GM12891 (cell line): ENCODE data around the gene PTGER1.
A peak's percentile ranks its signal among the peaks of the same experiment; 100 is the strongest.

Experiments used
- DNase-seq: peaks from one replicate; pipeline ENCODE4 v3.0.0; 2011; ENCODE audit warnings: low spot score; ENCODE audit not compliant: insufficient read length
- FAIRE-seq: peaks from 2 replicates; lab custom pipeline; 2011; peaks lifted over from hg19 to GRCh38; lab: Jason Lieb, UNC
- PAX5 ChIP-seq: IDR thresholded peaks from 2 replicates; pipeline ENCODE4 v1.6.1; 2011; ENCODE audit warnings: low read length, moderate library complexity, mild to moderate bottlenecking; ENCODE audit not compliant: insufficient read depth, severe bottlenecking
- POLR2A ChIP-seq: IDR thresholded peaks from 2 replicates; pipeline ENCODE4 v1.6.1; 2011; ENCODE audit warnings: low read depth, low read length, control low read depth
- POLR2AphosphoS5 ChIP-seq: IDR thresholded peaks from 2 replicates; pipeline ENCODE4 v1.6.1; 2011; ENCODE audit warnings: low read depth, low read length, control low read depth
- POU2F2 ChIP-seq: IDR thresholded peaks from 2 replicates; pipeline ENCODE4 v1.6.1; 2011; ENCODE audit warnings: low read depth, mild to moderate bottlenecking, control low read depth, low read length, moderate library complexity
- SPI1 ChIP-seq: IDR thresholded peaks from 2 replicates; pipeline ENCODE4 v1.6.1; 2011; ENCODE audit warnings: low read depth, low read length, control low read depth
- TAF1 ChIP-seq: IDR thresholded peaks from 2 replicates; pipeline ENCODE4 v1.6.1; 2011; ENCODE audit warnings: low read depth, low read length, control low read depth

The PTGER1 gene

DNA sequence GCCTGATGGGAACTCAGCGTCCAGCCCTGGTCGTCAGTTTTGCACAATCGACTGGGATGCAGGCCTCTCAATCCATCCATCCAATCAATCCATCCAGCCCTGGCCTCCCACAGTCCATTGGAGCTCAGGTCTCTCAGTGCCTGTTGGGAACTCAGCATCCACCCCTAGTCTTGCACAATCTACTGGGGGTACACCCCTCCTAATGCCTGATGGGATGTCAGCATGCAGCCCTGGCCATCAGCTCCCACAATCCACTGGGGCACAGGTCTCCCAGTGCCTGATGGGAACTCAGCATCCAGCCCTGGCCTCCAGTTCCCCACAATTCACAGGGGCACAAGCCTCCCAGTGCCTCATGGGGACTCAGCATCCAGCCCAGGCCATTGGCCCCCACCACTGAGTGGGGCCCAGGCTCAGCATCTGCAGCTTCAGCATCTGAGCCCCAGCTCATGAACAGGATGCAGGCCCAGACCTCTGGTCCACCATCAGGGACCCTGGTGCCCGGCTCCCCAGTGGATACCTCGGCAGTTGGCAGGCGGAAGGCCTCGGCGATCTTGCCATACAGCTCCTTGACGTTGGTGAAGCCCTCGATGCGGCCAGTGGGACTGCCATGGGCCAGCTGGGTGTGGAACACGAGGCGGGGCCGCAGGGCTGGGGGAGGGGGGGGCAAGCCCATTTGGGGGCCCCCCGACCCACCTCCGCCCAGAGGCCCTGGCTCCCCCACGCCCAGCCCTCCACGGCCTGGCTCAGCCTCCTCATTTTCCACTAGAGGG, 7.2 kb upstream of the PTGER1 start:
- peak; percentile 55 for FAIRE-seq
- TF ChIP-seq TAF1 (no peak), SPI1 (no peak), POLR2AphosphoS5 (no peak), POLR2A (no peak), POU2F2 (no peak), PAX5 (no peak)

GRCh38 chr19:14480700-14481079, 5.5 kb upstream of the PTGER1 start:
- DNase-seq: no peak
- FAIRE-seq: no peak
- no peak for TF ChIP-seq POLR2AphosphoS5

More for the DNA sequence above, 7.2 kb upstream of the PTGER1 start:
- no peak for DNase-seq

GRCh38 chr19:14479975-14480699, 5.0 kb upstream of the PTGER1 start:
- peak; percentile 91 for DNase-seq
- FAIRE-seq: peak; percentile 83
- TF ChIP-seq SPI1 (no peak), TAF1 (no peak), POLR2A (no peak), PAX5 (no peak), POU2F2 (no peak), POLR2AphosphoS5 (no peak)

DNA sequence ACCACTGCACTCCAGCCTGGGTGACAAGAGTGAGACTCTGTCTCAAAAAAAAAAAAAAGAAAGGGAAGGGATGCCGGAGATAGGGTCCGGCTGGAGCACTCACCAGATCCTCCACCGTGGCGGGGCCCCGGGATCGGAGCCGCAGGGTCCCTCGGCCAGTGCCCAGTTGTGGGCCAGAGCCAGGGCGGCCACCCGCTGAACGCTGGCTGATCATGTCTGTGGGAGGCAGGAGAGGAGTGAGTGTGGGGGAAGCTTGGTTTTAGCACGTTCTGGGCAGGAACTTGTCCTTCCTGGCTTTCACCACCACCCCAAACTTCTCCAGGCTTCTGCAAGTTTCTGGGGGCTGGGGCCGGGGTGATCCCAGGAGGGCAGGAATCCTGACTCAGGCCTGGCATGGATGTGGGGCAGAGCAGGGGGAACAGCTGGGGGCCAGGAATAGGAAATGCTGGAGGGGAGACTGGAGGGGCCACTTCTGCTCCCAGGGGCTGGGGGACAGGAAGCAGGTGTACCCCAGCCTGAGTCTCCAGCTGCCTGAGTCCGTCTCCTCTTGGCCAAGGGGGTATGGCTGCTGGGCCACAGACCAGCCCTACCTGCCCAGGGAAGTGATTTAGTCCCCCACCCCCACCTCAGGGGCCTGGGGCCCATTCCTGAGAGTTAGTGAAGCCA, 4.3 kb upstream of the PTGER1 start:
- FAIRE-seq: no peak
- TF ChIP-seq PAX5: no peak
- no peak for TF ChIP-seq TAF1
- TF ChIP-seq POU2F2: no peak
- TF ChIP-seq POLR2A: no peak
- TF ChIP-seq POLR2AphosphoS5: no peak
- TF ChIP-seq SPI1: no peak

GRCh38 chr19:14478113-14478545, 3.0 kb upstream of the PTGER1 start:
- TF ChIP-seq PAX5 (no peak), POU2F2 (no peak), POLR2AphosphoS5 (no peak), SPI1 (no peak), POLR2A (no peak), TAF1 (no peak)
- no peak for DNase-seq
- no peak for FAIRE-seq

More for the DNA sequence above, 4.3 kb upstream of the PTGER1 start:
- DNase-seq: no peak

GRCh38 chr19:14477418-14478112, 2.4 kb upstream of the PTGER1 start:
- TF ChIP-seq POLR2AphosphoS5: no peak
- TF ChIP-seq TAF1: no peak
- no peak for TF ChIP-seq POLR2A
- TF ChIP-seq POU2F2: no peak
- TF ChIP-seq SPI1: no peak
- no peak for TF ChIP-seq PAX5
- FAIRE-seq (no peak), DNase-seq (no peak)

DNA sequence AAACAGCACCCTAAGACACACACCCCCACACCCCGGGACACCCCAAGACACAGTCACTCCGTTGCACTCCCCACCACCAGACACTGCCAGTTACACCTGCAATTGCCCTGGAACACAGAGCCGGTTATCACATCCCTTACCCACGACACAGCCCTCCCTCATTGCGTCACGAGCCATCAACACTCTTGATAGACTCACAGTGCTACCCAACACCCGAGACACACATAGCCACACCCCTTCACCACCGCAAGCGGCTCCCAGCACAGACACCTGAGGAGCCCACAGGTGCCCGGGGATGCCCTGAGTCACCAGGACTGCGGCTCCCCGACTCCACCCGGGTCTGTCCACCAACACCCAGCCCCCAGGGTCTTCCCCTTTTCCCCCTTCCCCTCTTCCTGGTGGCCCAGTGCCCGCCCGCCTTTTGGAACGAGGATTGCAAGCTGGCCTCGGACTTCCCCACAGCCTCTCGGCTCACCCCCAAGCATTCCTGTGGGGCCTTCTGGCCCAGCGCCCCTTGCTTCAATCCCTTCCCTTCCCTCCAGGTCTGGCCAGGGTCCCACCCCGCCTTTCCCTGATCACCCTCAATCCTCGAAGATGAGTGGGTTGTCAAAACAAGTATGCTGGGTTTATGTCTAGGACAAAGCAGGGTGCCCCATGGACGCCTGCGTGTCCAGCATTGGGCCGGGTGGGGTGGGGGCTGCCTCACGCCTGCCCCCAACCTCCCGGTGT, 1.7 kb upstream of the PTGER1 start:
- no peak for DNase-seq
- FAIRE-seq: no peak
- no peak for TF ChIP-seq POU2F2
- no peak for TF ChIP-seq POLR2AphosphoS5
- no peak for TF ChIP-seq SPI1

DNA sequence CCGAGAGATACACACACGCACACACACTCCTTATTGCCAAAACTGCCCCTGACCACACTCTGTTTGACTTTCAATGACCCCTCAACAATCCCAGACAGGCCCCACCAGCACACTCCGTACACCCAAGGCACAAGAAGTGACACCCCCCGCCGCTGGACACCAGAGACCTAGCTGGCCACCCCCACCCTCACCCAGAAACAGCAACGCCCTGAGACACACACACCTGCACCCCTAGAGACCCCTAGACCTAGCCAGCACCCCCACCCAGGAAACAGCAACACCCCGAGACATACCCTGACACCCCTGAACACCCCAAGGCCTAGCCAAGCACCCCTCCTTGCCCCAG, 1.1 kb upstream of the PTGER1 start:
- DNase-seq: no peak
- no peak for FAIRE-seq
- TF ChIP-seq POLR2AphosphoS5 (no peak), TAF1 (no peak), POLR2A (no peak), POU2F2 (no peak), SPI1 (no peak), PAX5 (no peak)

DNA sequence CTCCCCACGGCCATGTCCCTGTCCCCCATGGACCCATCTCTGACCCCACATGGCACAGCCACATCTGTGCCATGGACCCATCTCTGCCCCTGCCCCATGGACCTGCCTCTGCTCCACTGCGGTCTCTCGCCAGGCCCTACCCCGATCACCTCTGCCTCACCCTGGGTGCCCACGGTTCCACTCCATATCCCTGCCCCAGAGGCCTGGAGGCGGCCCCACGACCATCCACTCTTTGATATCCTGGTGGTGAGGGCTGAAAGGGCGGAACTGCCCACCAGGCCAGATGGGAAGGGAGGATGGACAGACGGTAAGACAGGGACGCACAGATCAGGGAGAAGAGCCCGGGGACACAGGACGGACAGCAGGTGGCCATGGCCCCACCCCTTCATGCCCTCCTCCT, 327 bp downstream of the PTGER1 start:
- DNase-seq (no peak), FAIRE-seq (no peak)
- TF ChIP-seq SPI1 (no peak), POLR2AphosphoS5 (no peak), PAX5 (no peak), TAF1 (no peak), POU2F2 (no peak), POLR2A (no peak)
